ENCODE measurements around the gene RACK1. TPM values are rescaled to one million over a fixed set of nuclear protein-coding genes. Genes with fewer than 3 reads are reported as not detected.

Gene RACK1
- total and polyA plus RNA-seq, 2 of the 4 experiments (the other 2 are of a cell fraction): 4,263 to 9,350 TPM

DNA sequence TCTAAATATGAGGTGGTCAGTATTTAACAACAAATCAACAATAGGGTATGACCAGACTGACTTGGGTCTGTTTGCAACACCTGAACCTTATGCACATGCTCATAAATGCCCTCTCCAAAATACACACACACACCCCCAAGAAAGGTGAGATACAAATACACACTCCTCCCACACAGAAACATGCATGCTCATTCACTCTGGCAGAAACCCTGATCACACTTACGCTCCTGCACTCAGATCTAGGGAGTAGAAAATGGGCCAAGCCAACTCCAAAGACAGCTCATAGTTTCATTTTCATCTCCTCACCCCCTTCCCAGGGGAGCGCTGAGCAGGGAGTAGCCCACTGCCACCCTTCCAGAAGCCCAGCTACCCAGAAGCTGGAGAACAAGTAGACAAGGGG is 50.0 kb downstream of the RACK1 start:
- intact Hi-C loops (cut with micrococcal nuclease): no loop called here

More for the DNA sequence above, 50.0 kb downstream of the RACK1 start:
- TF ChIP-seq POLR2A (IDR thresholded peaks at IDR 0.05; ENCODE audit: low read depth, low read length) (no peak), RFX5 (IDR thresholded peaks at IDR 0.05; ENCODE audit: low read depth, low read length) (no peak), RCOR1 (IDR thresholded peaks at IDR 0.05; ENCODE audit: insufficient replicate concordance, low read length) (no peak), MAZ (IDR thresholded peaks at IDR 0.05; ENCODE audit: borderline replicate concordance, low read depth, low read length) (no peak), CEBPB (IDR thresholded peaks at IDR 0.05; ENCODE audit: low read depth, low read length) (no peak), SMC3 (IDR thresholded peaks at IDR 0.05; ENCODE audit: low read depth, low read length) (no peak), MXI1 (IDR thresholded peaks at IDR 0.05; ENCODE audit: borderline replicate concordance, low read depth, low read length) (no peak), CHD1 (IDR thresholded peaks at IDR 0.05; ENCODE audit: low read depth, low read length) (no peak), FOS (IDR thresholded peaks at IDR 0.05; ENCODE audit: low read depth, low read length) (no peak)
- TF ChIP-seq, protein P1, sequence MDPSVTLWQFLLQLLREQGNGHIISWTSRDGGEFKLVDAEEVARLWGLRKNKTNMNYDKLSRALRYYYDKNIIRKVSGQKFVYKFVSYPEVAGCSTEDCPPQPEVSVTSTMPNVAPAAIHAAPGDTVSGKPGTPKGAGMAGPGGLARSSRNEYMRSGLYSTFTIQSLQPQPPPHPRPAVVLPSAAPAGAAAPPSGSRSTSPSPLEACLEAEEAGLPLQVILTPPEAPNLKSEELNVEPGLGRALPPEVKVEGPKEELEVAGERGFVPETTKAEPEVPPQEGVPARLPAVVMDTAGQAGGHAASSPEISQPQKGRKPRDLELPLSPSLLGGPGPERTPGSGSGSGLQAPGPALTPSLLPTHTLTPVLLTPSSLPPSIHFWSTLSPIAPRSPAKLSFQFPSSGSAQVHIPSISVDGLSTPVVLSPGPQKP (IDR thresholded peaks at IDR 0.05; ENCODE audit: borderline replicate concordance, low read depth, low read length): no peak
- TF ChIP-seq, protein P2, sequence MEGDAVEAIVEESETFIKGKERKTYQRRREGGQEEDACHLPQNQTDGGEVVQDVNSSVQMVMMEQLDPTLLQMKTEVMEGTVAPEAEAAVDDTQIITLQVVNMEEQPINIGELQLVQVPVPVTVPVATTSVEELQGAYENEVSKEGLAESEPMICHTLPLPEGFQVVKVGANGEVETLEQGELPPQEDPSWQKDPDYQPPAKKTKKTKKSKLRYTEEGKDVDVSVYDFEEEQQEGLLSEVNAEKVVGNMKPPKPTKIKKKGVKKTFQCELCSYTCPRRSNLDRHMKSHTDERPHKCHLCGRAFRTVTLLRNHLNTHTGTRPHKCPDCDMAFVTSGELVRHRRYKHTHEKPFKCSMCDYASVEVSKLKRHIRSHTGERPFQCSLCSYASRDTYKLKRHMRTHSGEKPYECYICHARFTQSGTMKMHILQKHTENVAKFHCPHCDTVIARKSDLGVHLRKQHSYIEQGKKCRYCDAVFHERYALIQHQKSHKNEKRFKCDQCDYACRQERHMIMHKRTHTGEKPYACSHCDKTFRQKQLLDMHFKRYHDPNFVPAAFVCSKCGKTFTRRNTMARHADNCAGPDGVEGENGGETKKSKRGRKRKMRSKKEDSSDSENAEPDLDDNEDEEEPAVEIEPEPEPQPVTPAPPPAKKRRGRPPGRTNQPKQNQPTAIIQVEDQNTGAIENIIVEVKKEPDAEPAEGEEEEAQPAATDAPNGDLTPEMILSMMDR (conservative IDR thresholded peaks at IDR 0.05; ENCODE audit: low read depth, low read length): no peak
- TF ChIP-seq, protein P3, sequence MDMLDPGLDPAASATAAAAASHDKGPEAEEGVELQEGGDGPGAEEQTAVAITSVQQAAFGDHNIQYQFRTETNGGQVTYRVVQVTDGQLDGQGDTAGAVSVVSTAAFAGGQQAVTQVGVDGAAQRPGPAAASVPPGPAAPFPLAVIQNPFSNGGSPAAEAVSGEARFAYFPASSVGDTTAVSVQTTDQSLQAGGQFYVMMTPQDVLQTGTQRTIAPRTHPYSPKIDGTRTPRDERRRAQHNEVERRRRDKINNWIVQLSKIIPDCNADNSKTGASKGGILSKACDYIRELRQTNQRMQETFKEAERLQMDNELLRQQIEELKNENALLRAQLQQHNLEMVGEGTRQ (IDR thresholded peaks at IDR 0.05; ENCODE audit: low read depth, low read length): no peak
- H3K27ac ChIP-seq (ENCODE audit: insufficient read depth, low read length): no peak overlapping the region
- no peak overlapping the region for H3K4ac ChIP-seq (ENCODE audit: low read depth, low read length)
- no peak overlapping the region for H3K4me2 ChIP-seq (ENCODE audit: low read depth, low read length)
- no peak overlapping the region for H4K91ac ChIP-seq (ENCODE audit: insufficient read depth, low read depth, low read length)
- CTCF ChIA-PET: no interaction called here
- no CpG with 5 or more reads among the region's 2 CpGs for WGBS, 2 experiments (ENCODE audit: extremely low coverage in 2 of 2, insufficient read length in 1 of 2)
- H2BK15ac ChIP-seq (ENCODE audit: low read depth, low read length): no peak overlapping the region
- H2BK5ac ChIP-seq (ENCODE audit: low read depth, low read length, poor library complexity, severe bottlenecking): no peak overlapping the region
- H2BK20ac ChIP-seq (ENCODE audit: low read depth, low read length): no peak overlapping the region
- peaks cover 4% of the 10 kb centered on the region for H3K4me1 ChIP-seq (ENCODE audit: control insufficient read depth, insufficient read depth, low read length)
- DNase-seq: no peak
- H3K27me3 ChIP-seq (ENCODE audit: control insufficient read depth, insufficient read depth, low read length): no peaks in the 10 kb centered on the region
- no peak overlapping the region for H3K56ac ChIP-seq (ENCODE audit: extremely low read depth, insufficient read depth, low read length)
- no peak overlapping the region for H3K23ac ChIP-seq (ENCODE audit: low read depth, low read length)
- no peaks in the 10 kb centered on the region for H3K9me3 ChIP-seq (ENCODE audit: control insufficient read depth, insufficient read depth, low read length)
- no peak overlapping the region for H4K5ac ChIP-seq (ENCODE audit: low read depth, low read length)
- no peak overlapping the region for H3K9ac ChIP-seq (ENCODE audit: low read depth, low read length)
- H4K20me1 ChIP-seq (ENCODE audit: insufficient read depth, low read length): 0 out of 2 replicates have a peak, but pooled peaks cover 3% of the 10 kb centered on the region
- H2BK120ac ChIP-seq (ENCODE audit: low read depth, low read length): no peak overlapping the region
- no peaks in the 10 kb centered on the region for H3K36me3 ChIP-seq (ENCODE audit: control insufficient read depth, insufficient read depth, low read length)
- H3K9me1 ChIP-seq (ENCODE audit: insufficient read depth, low read length): peaks cover 2% of the 10 kb centered on the region; the same call in 1 of the 2 replicates
- H3K14ac ChIP-seq (replicated peaks; ENCODE audit: low read depth, low read length): no peak overlapping the region
- no peak for ATAC-seq (ENCODE audit: low read depth)
- dilution Hi-C loops (cut with HindIII; ENCODE audit: low sequenced_read_pairs, unreplicated experiment) (no loop called here), in situ Hi-C loops (cut with MboI; ENCODE audit: low sequenced_read_pairs) (no loop called here)
- H2AK9ac ChIP-seq (replicated peaks; ENCODE audit: low read depth, low read length, poor library complexity): no peak overlapping the region
- H2AK5ac ChIP-seq (ENCODE audit: low read depth, low read length): no peak overlapping the region
- H3K18ac ChIP-seq (ENCODE audit: low read depth, low read length): no peak overlapping the region
- no peak overlapping the region for H2AFZ ChIP-seq (replicated peaks; ENCODE audit: low read length, poor library complexity)
- POLR2A ChIA-PET (ENCODE audit: unreplicated experiment): no interaction called here
- no peak overlapping the region for H4K8ac ChIP-seq (ENCODE audit: low read depth in 2 of 2, low read length in 2 of 2)
- H3K79me1 ChIP-seq (ENCODE audit: low read depth in 1 of 2, low read length in 2 of 2): peaks cover 10 to 11% of the 10 kb centered on the region in 2 experiments; a peak in 3 of 4 replicates
- no TSS peak for BruUV-seq (replicated peaks)
- H3K4me3 ChIP-seq (ENCODE audit: insufficient read depth, low read depth, low read length): no peak overlapping the region
